Vagina (tissue), 2 donors: Measurements from ENCODE around the gene SFPQ. TPM values are rescaled to one million over a fixed set of nuclear protein-coding genes. Genes with fewer than 3 reads are reported as not detected.

Experiments
- DNase-seq, 2 donors: peaks; one replicate each; pipeline ENCODE4 v3.0.0-alpha.2; 2017; ENCODE audit errors: extremely low spot score in 2 of 2
- H3K27ac ChIP-seq: fragments of 200-600 bp; sonication (generic); one replicate; pipeline ENCODE4 v1.5.1; 2019
- H3K27me3 ChIP-seq: fragments of 200-600 bp; sonication (generic); one replicate; pipeline ENCODE4 v1.5.1; 2019
- H3K36me3 ChIP-seq, 2 donors: fragments of 200-600 bp; sonication (generic); one replicate each; pipeline ENCODE4 v1.5.1; 2017 to 2019
- H3K4me1 ChIP-seq: fragments of 200-600 bp; sonication (generic); one replicate; pipeline ENCODE4 v1.5.1; 2019
- H3K4me3 ChIP-seq, 2 donors: fragments of 200-600 bp; sonication (generic); 1 replicate in 1 of 2; 2 replicates in 1 of 2; pipeline ENCODE4 v1.5.1; 2016 to 2019
- H3K9me3 ChIP-seq: fragments of 200-600 bp; sonication (generic); one replicate; pipeline ENCODE4 v1.5.1; 2019
- POLR2A ChIP-seq, 2 donors: fragments of 450-650 bp; IDR thresholded peaks; one replicate each; pipeline ENCODE4 v1.6.1; 2017; ENCODE audit warnings: antibody characterized with exemption in 2 of 2, mild to moderate bottlenecking in 2 of 2, moderate library complexity in 2 of 2
- POLR2AphosphoS5 ChIP-seq, 2 donors: sonication (generic); formaldehyde crosslinking; IDR thresholded peaks; one replicate each; pipeline ENCODE4 v1.9.0; 2017; ENCODE audit warnings: antibody characterized with exemption in 2 of 2, mild to moderate bottlenecking in 2 of 2, low read depth in 1 of 2; ENCODE audit not compliant: insufficient read depth in 1 of 2
- intact Hi-C: fragments of 100-400 bp; cut with DNase I; formaldehyde crosslinking; loops from one replicate; pipeline ENCODE4 v1.15.1; 2023
- total RNA-seq: library from RNA; depleted of rRNA; stranded (reverse); fragments of >200 nt; gene quantifications from one replicate; pipeline ENCODE4 v1.2.3, GENCODE V29; 2016
- TF ChIP-seq, protein P1 (sequence below), 3 experiments: fragments of 450-650 bp in 2 of 3; fragments of 200-600 bp in 1 of 3; sonication (generic) in 1 of 3; IDR thresholded peaks; one replicate each; pipeline ENCODE4 v1.5.1; 2017 to 2019; ENCODE audit warnings: antibody characterized with exemption in 3 of 3, mild to moderate bottlenecking in 2 of 3, moderate library complexity in 2 of 3

The SFPQ gene
- total RNA-seq, 1 donor from 2014 or later = 197 TPM

- Histone ChIP-seq H3K27ac (no peak overlapping the region), H3K4me3 (no peak overlapping the region), H3K36me3 (peaks cover 15 to 100% of the 10 kb centered on the region in 2 donors), H3K27me3 (no peaks in the 10 kb centered on the region), H3K9me3 (no peaks in the 10 kb centered on the region), H3K4me1 (peaks cover 92% of the 10 kb centered on the region)
- intact Hi-C loops = no loop called here
- no peak for DNase-seq
- TF ChIP-seq POLR2A (IDR thresholded peaks at IDR 0.05) (no peak), POLR2AphosphoS5 (IDR thresholded peaks at IDR 0.05; ENCODE audit: insufficient read depth in 1 of 2, low read depth in 1 of 2) (no peak)
- TF ChIP-seq, protein P1, sequence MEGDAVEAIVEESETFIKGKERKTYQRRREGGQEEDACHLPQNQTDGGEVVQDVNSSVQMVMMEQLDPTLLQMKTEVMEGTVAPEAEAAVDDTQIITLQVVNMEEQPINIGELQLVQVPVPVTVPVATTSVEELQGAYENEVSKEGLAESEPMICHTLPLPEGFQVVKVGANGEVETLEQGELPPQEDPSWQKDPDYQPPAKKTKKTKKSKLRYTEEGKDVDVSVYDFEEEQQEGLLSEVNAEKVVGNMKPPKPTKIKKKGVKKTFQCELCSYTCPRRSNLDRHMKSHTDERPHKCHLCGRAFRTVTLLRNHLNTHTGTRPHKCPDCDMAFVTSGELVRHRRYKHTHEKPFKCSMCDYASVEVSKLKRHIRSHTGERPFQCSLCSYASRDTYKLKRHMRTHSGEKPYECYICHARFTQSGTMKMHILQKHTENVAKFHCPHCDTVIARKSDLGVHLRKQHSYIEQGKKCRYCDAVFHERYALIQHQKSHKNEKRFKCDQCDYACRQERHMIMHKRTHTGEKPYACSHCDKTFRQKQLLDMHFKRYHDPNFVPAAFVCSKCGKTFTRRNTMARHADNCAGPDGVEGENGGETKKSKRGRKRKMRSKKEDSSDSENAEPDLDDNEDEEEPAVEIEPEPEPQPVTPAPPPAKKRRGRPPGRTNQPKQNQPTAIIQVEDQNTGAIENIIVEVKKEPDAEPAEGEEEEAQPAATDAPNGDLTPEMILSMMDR (IDR thresholded peaks at IDR 0.05) = no peak
Measured at GRCh38 chr1:35185200-35185599, 7.7 kb downstream of the SFPQ start.

GRCh38 chr1:35184495-35185199, 8.3 kb downstream of the SFPQ start:
- TF ChIP-seq POLR2AphosphoS5 (IDR thresholded peaks at IDR 0.05; ENCODE audit: insufficient read depth in 1 of 2, low read depth in 1 of 2) (no peak), POLR2A (IDR thresholded peaks at IDR 0.05) (no peak)
- TF ChIP-seq, protein P1 (IDR thresholded peaks at IDR 0.05) = no peak
- Histone ChIP-seq H3K36me3 (peaks cover 15 to 99% of the 10 kb centered on the region in 2 donors), H3K4me3 (no peak overlapping the region), H3K4me1 (peaks cover 92% of the 10 kb centered on the region), H3K27ac (no peak overlapping the region), H3K9me3 (no peaks in the 10 kb centered on the region), H3K27me3 (no peaks in the 10 kb centered on the region)
- DNase-seq = no peak
- intact Hi-C loops = no loop called here

- no peaks in the 10 kb centered on the region for H3K27me3 ChIP-seq
- no peaks in the 10 kb centered on the region for H3K9me3 ChIP-seq
- TF ChIP-seq POLR2A (IDR thresholded peaks at IDR 0.05) (no peak), POLR2AphosphoS5 (IDR thresholded peaks at IDR 0.05; ENCODE audit: insufficient read depth in 1 of 2, low read depth in 1 of 2) (no peak)
- TF ChIP-seq, protein P1 (IDR thresholded peaks at IDR 0.05) = no peak
- no peak overlapping the region for H3K27ac ChIP-seq
- H3K36me3 ChIP-seq = peaks cover 12 to 83% of the 10 kb centered on the region in 2 donors
- intact Hi-C loops = no loop called here
- no peak overlapping the region for H3K4me3 ChIP-seq
- peaks cover 82% of the 10 kb centered on the region for H3K4me1 ChIP-seq
- no peak for DNase-seq
Measured at GRCh38 chr1:35181790-35182455, 11.0 kb downstream of the SFPQ start.

GRCh38 chr1:35180776-35181374, 12.1 kb downstream of the SFPQ start:
- no peak for DNase-seq
- TF ChIP-seq POLR2A (IDR thresholded peaks at IDR 0.05) (no peak), POLR2AphosphoS5 (IDR thresholded peaks at IDR 0.05; ENCODE audit: insufficient read depth in 1 of 2, low read depth in 1 of 2) (no peak)
- TF ChIP-seq, protein P1 (IDR thresholded peaks at IDR 0.05) = no peak
- intact Hi-C loops = no loop called here
- Histone ChIP-seq H3K9me3 (no peaks in the 10 kb centered on the region), H3K27ac (no peak overlapping the region), H3K36me3 (peaks cover 1 to 83% of the 10 kb centered on the region in 2 donors), H3K4me1 (peaks cover 72% of the 10 kb centered on the region), H3K4me3 (no peak overlapping the region), H3K27me3 (no peaks in the 10 kb centered on the region)
